ENCODE measurements around the gene GRIK4.

GRCh38 chr11:120512739-120513435 is 1.3 kb downstream of the GRIK4 start:
- TF ChIP-seq, protein P1, sequence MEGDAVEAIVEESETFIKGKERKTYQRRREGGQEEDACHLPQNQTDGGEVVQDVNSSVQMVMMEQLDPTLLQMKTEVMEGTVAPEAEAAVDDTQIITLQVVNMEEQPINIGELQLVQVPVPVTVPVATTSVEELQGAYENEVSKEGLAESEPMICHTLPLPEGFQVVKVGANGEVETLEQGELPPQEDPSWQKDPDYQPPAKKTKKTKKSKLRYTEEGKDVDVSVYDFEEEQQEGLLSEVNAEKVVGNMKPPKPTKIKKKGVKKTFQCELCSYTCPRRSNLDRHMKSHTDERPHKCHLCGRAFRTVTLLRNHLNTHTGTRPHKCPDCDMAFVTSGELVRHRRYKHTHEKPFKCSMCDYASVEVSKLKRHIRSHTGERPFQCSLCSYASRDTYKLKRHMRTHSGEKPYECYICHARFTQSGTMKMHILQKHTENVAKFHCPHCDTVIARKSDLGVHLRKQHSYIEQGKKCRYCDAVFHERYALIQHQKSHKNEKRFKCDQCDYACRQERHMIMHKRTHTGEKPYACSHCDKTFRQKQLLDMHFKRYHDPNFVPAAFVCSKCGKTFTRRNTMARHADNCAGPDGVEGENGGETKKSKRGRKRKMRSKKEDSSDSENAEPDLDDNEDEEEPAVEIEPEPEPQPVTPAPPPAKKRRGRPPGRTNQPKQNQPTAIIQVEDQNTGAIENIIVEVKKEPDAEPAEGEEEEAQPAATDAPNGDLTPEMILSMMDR (conservative IDR thresholded peaks at IDR 0.05 in 1 of 2, IDR thresholded peaks at IDR 0.05 in 1 of 2; ENCODE audit: extremely low read depth in 1 of 2, insufficient read depth in 1 of 2, low read depth in 1 of 2, low read length in 2 of 2): peak in 1 of 2 donors; percentile 29
- no peak for TF ChIP-seq EZH2 (IDR thresholded peaks at IDR 0.05; ENCODE audit: borderline replicate concordance, low read length)

All from mammary epithelial cell (primary cell).